G401.6 (cell line): ENCODE measurements around the gene MBNL2.

Experiments used
- FAIRE-seq: peaks from 2 replicates; lab custom pipeline; 2012; peaks lifted over from hg19 to GRCh38; lab: Jason Lieb, UNC

Gene MBNL2

DNA sequence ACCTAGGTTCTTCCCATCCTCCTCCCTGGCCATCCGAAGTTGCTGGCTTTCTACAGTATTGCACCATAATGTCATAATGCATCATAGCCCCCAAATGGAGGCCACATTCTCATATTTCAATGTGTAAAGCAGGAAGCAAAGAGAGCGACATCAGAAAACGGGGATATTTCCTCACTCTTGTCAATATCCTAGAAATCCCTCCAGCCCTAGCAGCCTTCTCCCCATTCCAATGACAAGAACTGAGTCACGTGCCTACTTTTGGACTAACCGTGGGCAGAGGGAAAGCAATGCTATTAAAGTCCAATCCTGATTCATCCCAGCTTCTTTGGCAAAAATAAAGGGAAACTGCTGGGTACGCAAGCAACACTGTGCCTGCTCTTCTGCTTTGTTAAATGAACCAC, 207.5 kb downstream of the MBNL2 start:
- no peak for FAIRE-seq

DNA sequence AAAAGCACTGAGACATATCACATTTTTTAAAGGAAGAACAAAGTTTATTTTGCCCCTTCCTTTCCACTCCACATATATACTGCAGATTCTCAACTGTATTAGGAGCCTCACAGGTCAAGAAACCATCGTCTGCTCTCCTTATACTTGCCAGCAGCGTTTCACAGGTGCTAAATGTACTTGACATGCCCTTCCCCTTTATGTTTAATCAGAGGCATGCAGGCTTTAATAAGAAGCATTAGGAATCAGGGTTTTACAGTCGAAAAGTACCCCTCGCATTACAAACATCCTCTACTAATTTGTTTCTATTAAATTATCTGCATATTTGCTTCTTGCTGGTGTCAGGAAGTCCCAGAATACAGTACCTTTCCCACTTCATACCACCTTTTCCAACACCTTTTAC, 208.2 kb downstream of the MBNL2 start:
- no peak for FAIRE-seq

DNA sequence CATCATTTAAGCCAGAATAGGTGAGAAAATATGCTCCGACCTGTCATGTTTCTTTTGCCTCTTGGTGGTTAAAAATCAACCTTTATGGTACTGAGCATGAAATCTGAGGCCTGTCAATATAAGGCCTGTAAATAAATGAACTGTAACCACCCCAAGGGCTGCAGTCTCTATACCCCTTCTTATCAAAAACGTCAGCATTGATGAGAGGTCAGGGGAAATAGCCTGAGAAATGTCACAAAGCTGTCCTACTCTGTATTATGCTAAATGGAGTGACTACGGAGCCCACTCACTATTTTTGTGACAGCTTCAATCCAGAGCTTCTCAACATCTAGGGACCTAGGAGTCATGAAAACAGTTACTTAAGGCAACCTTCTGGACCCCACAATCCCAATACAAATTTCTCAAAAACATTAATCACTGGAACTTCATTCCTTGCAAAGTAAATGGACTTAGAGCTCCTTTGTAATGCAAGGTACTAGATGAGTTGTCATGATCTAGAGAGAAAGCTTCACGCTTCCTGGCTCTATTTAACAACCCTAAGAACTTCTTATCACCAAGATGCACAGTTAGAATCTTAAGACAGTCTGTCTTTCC, 209.1 kb downstream of the MBNL2 start:
- FAIRE-seq = no peak

DNA sequence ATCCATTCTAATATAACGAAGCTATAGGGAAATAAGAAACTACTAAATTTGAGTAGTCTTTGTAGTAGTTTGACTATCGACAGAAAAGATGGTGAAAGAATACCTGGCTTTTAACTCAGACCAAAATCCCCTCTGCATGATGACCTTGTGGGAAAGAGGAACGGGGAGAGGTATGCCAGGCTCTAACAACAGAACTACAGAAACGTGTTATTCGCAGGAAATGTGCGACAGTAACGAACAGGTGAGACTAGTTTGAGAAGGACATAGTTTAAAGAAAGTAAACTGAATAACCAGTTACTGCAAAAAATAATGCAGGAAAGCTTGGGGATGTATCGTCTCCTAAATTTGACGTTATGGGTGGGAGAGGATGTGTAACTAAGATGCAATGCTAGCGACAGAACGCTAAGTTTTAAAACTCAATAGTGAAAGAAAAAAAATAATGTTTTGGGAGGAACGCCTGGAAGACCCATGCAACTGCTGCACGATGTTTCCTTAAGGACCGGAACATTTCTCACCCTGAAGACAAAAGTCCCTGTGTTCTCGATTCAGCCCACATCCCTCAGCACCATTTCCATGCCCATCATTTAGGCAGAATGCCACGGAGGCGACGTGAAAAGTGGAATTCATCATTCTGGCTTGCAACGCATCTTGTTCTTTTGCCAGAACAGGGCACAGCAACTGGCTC, 210.2 kb downstream of the MBNL2 start:
- no peak for FAIRE-seq

DNA sequence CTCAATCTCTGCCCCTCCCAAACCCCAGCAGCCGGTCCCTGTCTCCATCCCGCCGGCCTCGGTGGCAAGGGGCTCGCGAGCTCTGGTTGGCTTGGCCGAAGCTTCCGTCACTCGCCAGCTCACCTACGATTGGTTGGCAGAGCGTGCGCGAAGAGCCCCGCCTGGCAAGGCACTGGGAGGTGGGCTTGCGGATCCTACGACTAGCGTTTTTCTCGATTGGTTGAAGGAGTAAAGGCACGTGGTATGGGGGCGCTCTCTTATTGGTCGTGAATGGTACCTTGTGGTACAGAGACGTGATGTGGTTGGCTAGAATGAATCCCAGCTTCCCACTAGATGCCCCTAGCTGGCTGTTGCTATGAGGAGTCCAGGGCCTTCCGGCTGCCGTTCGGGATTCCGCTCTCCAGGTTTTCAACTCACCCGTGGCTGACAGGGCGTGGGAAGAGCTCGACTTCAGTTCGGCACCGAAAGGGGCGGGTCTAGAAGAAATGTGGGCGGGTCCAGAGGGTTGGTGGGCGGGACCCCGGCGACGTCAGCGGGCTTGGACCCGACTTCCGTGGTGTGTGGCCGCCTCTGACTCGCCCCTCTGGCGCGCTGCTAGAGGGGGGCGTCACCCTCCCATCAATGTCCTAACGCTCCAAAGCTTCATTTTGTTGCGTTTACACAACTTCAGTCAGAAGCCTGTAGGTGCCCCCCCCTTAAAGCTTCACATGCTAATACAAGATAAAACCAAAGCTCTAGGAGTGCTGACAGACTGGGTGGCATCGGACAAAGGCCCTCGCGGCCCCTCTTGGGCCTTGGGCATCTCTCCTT, 211.0 kb downstream of the MBNL2 start:
- FAIRE-seq = peak; percentile 99

DNA sequence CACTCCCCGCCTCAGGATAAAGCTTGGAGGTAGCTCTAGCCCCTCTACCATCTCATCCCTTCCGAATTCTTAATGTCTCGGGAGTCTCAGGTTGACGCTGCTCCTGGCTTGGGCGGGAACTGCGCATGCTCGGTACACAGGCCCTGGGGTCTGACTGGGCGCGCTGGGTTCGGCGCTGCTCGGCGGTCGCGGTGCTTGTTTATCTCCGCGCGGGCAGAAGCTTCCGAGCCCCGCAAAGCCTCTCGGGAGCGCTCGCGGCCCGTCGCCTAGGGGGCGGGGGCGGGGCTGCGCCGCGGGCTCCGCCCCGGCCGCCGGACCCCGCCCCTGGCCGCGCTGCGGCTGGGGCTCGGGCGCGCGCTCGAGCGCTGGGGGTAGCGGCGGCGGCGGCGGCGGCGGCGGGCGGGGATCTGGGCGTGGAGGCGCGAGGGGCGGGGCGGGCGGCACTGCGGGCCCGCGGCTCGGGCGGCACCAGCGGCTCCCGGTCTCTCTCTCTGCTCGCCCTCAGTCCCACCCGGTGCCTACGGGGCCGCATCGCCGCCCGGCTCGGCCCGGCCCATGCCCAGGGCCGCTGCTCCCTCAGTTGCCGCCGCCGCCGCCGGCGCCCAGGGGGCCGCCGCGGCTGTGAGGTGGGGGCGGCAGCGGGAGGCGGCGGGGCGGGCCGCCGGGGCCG, 211.7 kb downstream of the MBNL2 start, which contains the start of gene RAP2A:
RAP2A (plus strand) TSS at position 443 of the 670 bp plus-strand sequence. CDS start 302 bp downstream, outside the sequence.
- no peak for FAIRE-seq

DNA sequence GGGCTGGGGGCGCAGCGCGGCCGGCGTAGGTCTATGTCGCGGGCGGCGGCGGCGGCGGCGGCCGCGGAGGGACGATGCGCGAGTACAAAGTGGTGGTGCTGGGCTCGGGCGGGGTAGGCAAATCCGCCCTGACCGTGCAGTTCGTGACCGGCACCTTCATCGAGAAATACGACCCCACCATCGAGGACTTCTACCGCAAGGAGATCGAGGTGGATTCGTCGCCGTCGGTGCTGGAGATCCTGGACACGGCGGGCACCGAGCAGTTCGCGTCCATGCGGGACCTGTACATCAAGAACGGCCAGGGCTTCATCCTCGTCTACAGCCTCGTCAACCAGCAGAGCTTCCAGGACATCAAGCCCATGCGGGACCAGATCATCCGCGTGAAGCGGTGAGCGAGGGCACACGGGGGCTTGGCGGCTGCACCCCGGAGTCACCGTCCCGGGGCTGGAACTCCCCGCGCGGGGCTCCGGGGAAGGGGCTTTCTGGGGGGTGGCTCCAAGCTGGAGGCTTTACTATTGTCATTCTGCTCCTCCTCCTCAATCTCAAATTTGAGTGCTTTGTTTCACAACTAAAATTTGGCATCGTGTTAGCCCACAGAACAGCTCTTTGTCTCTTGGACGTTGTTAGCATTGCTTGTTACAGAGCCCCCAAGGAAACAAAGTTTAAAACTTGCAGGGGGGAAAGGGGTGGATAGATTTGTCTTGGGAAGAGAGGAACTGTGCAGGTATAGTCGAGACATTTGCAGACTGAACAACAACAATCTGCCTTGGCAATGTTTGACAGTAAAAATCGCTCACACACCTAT, 212.5 kb downstream of the MBNL2 start:
- FAIRE-seq = no peak

DNA sequence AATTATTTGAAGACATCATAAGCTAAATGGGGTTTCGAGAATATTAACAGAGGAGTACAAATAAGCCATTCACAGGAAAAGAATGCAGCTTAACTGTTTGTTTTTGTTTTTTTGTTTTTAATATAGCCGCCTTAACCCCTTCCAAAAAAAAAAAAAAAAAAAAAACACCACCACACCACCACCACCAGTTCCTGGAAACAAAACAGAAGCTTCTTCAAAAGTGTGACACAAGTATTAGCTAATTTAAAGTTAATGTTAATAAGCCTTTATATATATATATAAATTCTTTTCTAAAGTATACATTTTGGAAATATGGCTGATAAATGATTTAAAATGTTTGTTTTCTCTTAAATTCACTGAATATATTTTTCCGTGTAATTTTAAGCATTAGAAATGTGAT, 213.2 kb downstream of the MBNL2 start:
- no peak for FAIRE-seq

DNA sequence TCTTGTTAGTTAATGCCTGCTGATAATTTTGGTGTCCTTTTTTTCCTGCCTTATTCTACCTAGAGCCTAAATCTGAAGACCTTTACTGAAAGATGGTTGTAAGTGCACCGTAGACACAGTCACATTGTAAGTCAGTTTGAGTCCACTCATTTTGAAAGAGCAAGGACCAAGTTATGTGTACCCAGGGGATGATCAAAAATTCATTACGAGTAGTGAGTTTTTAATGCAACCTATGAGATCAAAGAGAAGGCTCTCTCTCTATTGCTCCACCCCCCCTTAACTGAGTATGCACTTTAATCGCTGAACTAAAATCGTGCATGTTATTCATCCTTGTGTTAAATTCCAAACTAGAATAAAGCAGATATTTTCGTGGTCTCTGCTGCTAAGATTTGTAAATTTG, 213.7 kb downstream of the MBNL2 start:
- no peak for FAIRE-seq

DNA sequence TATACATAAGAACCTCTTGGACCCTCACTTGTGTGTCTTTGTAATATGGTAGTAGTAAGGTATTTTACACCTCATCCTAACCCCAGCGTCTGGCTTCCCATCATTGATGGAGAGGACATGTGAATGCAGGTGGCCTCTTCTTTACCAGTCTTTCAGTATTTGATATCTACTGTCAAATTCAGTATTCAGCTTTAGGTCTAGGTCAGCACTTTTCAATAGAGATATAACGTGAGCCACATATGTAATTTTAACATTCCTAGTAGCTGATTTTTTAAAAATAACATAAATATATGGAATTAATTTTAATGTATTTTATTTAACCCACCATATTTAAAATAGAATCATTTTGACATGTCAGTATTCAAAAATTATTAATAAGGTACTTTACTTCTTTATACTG, 214.7 kb downstream of the MBNL2 start:
- no peak for FAIRE-seq

DNA sequence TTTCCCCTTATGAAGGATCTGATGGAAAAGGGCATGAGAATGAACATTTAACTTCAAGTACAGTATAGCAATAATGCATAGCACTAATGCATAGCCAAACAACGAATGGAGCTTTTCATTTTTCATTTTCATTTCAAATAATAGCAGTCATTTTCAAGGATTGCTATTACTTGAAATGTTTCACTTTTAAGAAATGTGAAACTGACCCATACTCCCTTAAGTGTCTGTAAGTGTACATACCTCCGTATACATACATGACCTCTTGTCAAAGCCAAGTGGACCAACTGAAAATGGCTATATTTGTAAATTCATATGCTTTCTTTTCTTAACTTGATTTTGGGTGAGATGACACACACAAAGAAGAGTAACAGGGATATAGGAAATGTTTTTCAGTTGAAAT, 215.6 kb downstream of the MBNL2 start:
- no peak for FAIRE-seq

DNA sequence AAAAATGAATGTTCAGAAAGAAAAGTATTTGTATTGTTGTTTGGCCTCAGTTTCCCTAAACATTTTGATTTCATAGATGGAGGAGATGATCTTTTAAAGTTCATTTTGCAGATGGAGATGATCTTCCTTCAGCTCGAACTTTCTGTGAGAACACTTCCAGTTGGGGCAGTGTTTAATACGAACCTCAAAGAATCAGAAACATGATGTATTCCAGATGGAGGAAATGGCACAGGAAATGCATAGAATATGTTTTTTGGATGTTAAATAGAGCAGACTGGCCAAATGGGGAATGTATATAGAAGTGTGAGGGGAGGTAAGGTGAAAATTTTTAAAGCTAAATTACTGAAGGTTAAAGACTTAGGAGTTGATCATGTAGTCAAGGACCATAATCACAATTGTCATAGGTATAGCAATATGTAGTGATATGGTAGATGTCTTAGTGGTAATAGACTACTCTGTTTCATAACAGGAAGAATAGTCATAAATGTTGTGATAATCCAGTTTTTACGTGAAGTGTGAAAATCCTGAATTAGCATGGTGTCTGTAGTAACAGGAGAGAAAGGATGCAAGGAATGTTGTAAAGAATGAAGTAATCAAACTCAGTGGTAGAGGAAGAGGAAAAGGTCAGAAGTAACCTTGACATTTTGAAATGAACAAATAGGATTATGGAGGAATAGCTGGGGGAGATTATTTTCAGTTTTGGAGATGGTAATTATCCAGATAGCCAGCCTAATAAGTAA, 216.9 kb downstream of the MBNL2 start:
- no peak for FAIRE-seq

DNA sequence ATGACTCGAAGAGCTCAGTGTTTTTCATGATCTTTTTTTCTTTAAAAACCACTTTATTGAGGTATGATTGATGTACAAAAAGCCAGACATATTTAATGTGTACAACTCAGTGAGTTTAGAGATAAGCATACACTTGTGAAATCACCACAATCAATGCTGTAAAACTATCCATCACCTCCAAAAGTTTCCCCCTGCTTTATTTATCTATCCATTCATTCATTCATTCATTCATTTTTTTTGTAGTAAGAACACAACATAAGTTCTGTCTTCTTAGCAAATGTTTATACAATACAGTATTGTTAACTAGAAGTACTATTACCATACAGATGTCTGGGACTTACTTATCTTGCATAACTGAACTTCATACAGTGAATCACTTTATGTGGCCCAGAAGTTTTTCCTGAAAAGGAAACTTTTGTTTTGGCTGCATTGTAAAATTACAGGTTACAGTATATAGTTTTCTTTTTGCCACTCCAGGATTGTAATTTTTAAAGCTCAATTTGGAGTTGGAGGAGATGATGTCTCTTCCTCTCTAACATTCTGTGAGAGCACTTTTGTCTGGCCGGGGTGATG, 218.6 kb downstream of the MBNL2 start:
- no peak for FAIRE-seq

DNA sequence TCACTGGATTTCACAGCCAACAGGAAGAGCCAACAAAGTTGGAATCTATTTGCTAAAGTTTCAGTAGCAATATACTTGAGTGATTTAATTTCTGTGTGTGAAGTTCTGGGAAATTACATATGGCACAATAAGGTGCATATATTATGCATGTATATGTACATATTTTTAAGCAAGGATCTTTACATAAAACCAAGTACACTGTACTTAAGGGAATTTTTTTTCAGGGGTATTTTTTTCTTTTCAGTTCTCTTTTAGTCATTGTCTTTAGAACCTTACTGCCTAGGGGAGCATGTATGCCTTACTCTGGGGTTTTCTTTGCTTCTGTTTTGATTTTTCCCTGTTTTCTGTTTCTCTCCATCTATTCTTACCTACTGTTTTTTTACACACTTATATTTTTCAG, 219.2 kb downstream of the MBNL2 start:
- FAIRE-seq = no peak
